Esophagus mucosa (tissue), 1 donor: Measurements from ENCODE around the gene ZFR2. TPM values are rescaled to one million over a fixed set of nuclear protein-coding genes. Genes with fewer than 3 reads are reported as not detected.
"Not testable (repeated sequence)": the region's sequence is repeated elsewhere in the genome, so short reads cannot be mapped to it uniquely, and the experiment has no call there.

Experiments
- ATAC-seq: fragments of 200-7000 bp; cut with Tn5 transposase; one replicate; pipeline ENCODE4 v1.9.1; 2020
- total RNA-seq: library from RNA; stranded (reverse); gene quantifications from one replicate; pipeline ENCODE4 v1.2.4, GENCODE V29; 2023
- donor health status: DM: yes; HTN: yes; CAD: no.

ZFR2 gene
- total RNA-seq = not detected

DNA sequence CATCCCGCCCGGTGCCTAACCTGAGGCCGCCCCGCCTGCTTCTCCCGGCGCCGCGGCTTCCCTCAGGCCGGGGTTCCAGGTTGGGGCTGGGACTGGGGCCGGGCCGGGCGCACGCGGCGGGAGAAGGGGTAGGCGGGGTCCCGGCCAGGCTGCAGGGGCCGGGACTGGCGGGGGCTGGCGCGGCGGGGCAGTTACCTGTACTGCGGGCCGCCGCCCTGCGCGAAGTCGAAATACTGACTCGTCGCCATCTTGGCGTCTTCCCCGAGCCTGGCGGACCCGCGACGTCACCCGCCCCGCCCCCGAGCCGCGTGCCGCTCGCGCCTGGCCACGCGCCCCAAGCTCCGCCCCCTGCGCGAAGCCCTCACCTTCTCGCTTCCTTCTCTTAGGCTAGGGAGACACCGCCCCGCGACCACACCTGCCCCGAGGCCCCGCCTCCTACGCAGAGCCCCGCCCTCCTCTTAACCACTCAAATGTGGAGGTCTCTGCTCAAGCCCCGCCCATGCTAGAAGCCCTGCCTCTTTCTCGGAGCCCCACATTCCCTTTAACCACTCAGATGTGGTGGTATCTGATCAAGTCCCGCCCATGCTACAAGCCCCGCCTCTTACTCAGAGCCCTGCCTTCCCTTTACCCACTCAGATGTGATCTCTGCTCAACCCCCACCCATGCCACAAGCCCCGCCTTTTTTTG lies at the start of gene ZFR2:
Gene ZFR2, minus strand, starts transcription at position 269 of the 687 bp plus-strand sequence. Its CDS starts 21 bp downstream, at position 248.
- no peak for ATAC-seq

DNA sequence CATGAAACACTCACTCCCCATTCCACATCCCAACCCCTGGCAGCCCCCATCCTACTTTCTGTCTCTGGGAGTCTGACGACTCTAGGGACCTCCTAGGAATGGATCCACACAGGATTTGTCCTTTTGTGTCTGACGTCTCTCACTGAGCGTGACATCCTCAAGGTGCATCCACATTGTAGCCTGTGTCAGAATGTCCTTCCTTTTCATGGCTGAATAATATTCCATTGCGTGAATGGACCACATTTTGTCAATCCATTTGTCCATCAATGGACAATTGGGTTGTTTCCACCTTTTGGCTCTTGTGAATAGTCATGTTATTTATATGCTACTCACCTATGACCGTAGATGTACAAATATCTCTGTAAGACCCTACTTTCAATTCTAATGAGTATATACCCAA lies 47.2 kb upstream of the ZFR2 start:
- no peak for ATAC-seq

DNA sequence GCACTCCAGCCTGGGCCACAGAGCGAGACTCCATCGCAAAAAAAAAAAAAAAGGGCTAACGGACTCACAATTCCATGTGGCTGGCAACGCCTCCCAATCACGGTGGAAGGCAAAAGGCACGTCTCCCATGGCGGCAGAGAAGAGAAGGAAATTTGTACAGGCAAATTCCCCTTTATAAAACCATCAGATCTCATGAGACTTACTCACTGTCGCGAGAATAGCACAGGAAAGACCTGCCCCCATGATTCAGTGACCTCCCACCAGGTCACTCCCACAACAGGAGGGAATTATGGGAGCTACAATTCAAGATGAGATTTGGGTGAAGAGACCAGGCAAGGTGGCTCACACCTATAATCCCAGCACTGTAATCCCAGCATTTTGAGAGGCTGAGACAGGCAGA lies 45.4 kb upstream of the ZFR2 start:
- no peak for ATAC-seq

DNA sequence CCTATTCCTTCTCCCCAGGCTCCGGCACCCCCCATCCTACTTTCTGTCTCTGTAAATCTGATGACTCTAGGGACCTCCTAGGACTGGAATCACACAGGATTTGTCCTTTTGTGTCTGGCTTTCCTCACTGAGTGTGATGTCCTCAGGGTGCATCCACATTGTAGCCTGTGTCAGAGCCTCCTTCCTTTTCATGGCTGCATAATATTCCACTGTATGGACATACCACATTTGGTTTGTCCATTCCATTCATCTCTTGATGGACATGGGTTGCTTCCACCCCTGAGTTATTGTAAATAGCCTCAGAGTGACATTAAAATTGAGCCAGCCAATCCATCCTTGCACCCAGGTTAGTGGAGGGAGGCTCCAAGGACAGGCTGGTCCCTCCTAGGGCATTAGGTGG lies 41.3 kb upstream of the ZFR2 start:
- ATAC-seq = no peak

DNA sequence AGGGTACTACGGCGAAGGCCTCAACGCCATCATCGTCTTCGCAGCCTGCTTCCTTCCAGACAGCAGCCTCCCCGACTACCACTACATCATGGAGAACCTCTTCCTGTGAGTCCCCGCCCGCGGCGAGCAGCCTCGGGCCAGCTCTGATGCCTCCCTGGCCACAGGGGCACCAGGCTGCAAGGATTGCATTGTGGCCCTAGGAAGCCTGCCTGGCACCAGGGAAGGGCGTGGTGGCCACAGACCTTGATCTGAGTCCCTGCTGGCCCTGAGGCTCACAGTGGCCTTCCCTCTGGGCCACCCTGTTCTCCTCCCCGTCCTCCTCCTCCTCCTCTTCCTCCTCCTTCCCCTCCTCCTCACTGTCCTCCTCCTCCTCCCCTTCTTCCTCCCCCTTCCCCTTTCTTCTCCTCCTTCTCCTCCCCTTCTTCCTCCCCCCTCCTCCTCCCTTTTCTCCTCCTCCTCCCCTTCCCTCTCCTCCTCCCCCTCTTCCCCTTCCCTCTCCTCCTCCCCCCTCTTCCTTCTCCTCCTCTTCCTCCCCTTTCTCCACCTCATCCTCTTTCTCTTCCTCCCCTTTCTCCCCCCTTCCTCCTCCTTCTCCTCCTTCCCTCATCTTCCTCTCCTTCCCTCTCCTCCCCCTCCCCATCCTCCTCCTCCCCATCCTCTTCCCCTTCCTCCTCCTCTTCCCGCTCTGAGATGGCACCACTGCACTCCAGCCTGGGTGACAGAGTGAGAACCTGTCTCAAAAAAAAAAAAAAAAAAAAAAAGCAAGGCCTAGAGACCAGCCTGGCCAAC lies 39.6 kb upstream of the ZFR2 start:
- no peak for ATAC-seq

DNA sequence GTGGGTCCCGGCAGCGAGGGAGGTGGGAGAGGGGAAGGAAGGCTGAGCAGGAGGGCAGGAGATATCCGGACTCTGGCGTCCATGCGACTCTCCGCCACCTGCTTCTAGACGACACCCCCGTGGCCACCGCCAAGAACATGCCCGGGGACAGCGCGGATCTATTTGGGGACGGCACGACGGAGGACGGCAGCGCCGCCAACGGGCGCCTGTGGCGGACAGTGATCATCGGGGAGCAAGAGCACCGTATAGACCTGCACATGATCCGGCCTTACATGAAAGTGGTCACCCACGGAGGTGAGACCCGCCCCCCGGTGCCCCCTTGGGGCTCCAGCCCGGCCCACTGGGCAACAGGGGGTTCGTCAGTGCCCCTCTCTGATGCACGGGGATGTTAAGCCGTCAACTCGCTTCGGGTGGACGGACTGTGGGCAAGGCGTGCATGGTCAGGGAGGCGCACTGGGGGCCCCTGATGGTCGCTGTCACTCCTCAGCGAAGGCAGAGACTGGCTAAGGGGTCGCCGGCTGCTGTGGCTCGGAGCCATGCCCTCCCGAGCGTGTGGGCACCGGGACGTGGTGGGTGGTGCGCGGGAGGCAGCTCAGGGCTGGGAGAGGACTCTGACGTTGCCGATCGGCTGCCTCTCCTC lies 38.9 kb upstream of the ZFR2 start:
- no peak for ATAC-seq

DNA sequence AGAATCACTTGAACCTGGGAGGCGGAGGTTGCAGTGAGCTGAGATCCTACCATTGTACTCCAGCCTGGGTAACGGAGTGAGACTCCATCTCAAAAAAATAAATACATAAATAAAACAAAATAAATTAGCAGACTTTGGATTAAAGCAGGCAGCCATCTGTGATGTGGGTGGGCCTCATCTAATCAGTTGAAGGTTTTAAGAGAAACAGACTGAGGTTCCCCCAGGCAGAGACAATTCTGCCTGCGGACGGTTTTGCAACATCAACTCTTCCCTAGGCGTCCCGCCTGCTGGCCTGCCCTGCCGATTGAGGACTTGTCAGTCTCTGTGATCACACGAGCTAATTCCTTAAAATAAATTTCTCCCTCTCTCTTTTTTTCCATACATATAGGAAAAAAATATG lies 35.4 kb upstream of the ZFR2 start:
- ATAC-seq = no peak

DNA sequence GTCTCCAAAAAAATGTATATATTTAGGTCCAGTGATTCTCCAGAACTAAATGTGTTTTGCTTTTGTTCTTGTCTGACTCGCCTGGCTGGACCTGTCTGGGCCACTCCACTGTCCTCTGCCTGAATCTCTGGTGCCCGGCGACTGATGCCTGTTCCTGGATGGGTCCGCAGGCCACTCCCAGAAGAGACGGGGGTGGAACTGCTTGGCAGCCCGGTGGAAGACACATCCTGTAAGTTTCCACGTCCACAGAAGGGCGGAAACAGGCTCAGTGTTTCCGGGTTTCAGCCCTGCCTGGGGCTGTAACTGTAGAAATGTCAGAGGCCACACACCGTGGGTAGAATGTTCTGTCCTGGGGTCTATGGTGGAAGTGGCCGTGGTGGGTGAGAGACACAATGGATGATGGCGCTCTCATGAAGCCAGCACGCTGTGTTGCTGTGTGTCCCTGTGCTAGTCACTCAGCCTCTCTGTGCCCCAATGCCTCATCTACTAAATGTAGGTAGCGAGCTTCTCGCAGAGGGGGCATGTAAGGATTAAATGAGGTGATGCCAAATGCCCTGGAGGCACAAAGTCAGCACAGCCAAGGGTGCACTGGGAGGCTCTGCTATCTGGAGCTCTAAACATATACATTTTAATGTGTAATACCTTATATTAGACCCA lies 33.6 kb upstream of the ZFR2 start:
- peak; percentile 44 for ATAC-seq

DNA sequence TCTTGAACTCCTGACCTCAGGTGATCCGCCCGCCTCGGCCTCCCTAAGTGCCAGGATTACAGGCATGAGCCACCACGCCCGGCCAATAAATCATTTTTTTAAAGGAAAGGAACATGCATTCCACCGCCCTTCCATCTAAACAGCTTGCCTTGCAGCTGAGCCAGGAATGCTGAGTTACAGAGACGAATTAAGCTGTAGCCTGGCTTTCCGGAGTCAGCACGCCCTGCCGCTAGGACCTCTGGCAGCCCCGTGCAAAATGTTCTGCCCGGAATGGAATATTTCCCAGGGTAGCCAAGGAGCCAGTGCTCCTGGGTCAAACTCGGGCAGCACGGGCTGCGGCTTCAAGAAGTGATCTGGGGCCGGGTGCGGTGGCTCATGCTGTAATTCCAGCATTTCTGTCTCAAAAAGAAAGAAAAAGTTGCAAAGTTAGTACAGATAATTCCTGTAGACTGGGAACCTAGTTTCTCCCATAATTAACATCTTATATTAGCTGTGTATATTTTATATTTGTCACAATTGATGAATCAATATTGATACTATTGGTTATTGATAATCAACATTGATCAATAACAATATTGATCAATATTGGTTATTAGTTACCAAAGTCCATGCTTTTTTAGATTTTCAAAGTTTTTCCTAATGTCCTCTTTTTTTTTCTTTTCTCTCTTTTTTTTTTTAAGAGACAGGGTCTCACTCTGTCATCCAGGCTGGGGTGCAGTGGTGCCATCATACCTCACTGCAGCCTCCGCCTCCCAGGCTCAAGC lies 30.9 kb upstream of the ZFR2 start:
- no peak for ATAC-seq

DNA sequence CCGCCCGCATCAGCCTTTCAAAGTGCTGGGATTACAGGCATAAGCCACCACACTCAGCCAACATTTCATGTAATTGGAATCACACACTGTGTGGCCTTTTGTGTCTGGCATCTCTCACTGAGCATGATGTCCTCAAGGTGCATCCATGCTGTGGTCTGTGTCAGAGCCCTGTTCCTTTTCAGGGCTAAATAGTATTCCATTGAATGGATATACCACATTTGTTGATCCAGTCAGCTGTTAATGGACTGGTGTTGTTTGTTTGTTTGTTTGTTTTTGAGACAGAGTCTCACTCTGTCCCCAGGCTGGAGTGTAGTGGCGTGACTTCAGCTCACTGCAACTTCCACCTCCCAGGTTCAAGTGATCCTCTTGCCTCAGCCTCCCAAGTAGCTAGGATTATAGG lies 29.6 kb upstream of the ZFR2 start:
- ATAC-seq = no peak

DNA sequence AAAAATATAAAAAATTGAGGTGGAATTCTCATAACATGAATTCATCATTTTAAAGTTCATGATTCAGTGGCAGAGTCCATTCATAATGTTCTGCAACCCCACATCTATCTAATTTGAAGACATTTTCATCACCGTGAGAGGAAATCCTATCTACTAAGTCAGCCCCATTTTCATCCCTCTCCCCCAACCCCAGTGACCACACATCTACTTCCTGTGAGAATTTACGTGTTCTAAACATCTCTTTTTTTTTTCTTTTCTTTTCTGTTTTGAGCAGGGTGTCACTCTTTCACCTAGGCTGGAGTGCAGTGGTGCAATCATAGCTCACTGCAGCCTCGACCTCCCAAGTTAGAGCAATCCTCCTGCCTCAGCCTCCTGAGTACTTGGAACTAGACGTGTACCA lies 29.1 kb upstream of the ZFR2 start:
- ATAC-seq = no peak

DNA sequence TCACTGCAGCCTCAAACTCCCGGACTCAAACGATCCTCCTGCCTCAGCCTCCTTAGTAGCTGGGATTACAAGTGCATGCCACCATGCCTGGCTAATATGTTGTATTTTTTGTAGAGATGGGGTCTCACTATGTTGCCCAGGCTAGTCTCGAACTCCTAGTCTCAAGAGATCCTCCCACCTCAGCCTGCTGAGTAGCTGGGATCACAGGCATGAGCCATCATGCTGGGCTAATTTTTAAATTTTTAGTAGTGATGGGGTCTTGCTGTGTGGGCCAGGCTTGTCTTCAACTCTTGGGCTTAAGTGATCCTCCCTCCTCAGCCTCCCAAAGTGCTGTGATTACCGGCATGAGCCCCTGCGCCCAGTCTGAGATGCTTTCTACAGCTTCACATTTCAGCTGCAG lies 26.9 kb upstream of the ZFR2 start:
- no peak for ATAC-seq

DNA sequence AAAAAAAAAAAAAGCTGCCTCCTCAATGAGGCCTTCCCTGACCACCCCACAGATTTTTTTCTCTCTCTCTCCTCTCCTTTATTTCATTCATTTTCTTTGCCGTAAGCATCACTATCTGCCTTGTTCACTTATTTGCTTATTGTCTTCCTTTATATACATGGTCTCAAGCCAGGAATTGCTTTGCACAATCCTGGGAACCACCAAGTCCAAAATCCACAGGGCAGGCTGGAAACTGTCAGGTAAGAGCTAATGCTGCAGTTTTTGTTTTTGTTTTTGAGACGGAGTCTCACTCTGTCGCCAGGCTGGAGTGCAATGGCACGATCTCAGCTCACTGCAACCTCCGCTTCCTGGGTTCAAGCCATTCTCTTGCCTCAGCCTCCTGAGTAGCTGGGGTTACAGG lies 26.1 kb upstream of the ZFR2 start:
- not testable (repeated sequence) for ATAC-seq

DNA sequence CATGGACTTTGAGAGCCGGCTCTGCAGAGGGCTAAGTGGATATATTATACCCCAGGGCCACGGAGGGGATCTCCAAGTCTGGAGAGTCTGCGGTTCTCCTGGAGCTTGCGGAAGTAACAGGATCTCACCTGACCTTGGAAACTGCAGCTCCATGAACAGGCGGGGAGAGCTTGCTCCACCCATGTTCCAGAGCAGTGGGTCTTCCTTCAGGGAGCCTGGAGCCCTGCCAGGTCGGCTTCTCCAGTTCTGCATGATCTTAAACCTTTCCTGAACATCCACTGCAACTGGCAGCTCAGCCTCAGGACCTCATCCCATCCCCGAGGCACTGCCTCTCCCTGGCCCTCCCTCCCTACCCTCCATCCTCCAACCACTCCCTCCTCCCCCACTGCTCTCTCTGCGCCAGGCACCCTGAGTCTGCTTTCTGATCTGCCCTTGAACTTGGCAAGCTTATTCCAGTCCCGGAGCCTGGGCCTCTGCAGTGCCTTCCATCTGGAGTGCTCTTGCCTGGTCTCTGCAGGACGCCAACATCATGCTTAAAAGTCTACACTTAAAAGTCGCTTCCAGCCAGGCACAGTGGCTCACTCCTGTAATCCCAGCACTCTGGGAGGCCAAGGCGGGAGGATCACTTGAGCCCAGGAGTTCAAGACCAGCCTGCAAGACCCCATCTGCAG lies 24.8 kb upstream of the ZFR2 start:
- ATAC-seq = no peak

DNA sequence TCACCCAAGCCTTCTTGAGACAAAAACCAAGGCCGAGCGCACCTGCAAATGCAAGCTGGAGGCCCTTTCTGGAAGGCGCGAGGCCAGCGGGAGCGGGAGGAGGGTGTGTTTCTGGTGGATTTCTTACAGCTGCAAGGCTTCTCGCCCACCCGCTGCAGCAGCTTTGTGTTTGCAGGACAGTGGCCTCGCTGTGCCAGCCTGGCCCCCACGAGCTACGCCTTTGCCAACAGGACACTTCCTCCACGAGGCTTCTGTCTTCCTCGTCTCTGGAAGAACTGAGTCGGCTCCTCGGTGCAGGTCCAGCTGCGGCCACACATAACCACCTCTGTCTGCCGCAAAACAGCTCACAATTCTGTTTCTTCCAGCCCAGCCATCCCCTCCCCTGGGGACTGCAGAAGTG lies 21.8 kb upstream of the ZFR2 start:
- no peak for ATAC-seq

DNA sequence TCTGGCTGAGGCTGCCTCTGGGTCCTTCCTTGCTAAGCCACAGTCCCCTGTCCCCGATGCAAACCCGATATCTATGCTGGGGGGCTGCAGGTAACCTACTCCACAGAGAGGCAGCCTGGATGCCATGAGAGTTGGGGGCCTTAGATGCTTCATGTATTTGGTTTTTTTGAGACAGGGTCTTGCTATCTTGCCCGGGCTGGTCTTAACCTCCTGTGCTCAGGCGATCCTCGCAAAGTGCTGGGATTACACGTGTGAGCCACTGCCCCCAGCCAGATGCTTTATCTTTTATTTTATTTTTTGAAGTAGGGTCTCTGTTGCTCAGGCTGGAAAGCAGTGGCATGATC lies 13.2 kb upstream of the ZFR2 start:
- no peak for ATAC-seq

DNA sequence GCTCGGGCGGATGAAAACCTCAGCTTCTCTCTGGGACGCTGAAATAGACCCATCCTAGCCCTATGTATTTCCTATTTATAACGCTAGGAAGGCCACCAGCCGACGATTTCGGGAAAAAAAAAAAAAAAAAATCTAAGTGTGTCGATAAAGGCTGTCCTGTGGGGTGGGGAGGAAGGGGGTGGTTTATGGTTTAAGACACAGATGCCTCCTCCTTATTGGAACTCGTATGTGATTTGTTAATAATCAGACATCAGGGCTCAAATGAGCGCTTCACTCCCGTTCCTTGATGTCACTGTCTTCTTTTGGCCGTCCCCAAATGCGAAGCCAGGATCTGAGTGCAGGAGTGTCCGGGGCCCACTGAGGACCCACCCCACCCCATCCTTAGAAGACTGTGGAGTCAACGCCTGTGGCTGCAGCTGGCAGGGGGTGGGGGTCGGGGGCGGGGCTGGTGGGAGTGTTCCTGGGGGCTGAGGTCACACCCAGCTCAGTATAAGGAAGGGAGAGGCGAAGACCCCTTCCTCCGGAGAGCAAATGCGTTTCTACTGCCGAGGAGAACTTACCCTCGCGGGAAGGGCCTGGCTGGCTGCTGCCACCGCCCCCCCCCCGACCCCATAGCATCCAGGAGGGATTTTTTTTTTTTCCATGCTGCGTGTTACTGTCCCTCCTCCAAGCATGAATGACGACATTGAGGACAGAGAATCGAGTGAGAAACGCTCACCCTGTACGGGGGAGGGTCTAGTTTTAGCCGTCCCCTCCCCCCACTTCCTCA lies 12.6 kb upstream of the ZFR2 start:
- ATAC-seq = no peak

DNA sequence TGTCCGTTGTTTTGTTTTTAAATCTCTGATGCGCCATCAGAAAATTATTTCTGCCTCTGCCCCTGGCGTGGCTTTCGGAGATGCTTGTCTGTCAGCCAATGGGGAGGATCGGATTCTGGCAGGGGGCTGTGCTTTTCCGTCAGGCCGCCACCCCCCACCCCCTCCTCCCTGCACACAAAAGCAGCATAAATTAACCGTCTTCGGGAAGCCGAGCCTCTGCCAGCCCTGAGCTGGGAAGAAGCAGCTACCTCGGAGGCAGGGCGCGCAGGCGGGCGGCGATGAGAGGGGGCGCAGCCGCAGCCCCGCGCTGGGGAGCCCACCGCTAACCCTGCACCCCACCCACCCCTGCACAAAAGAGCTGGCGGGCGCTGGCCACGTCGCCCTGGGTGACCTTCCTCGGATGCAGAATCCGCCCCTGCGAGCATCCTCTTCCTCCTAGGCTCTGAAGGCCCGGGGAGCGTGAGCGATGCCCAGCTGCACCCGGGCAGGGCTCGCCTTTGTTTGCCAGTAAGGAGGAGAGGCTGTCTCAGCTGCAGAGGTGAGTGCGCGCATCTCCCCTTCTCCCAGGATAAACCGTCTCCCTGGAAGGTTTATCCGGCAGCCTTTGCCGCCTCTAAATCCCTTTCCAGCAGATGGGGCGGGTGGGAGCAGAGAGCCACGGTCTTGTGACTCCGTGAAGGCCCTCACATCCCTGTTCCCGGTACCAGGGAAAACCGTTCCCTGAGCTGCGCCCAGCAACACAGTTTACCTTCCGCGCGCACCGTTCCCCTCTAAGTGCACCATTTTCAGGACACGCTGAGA lies 11.8 kb upstream of the ZFR2 start, which contains the start of gene ATCAY:
Gene ATCAY, plus strand, starts transcription at position 215 of the 801 bp plus-strand sequence. CDS start 5,083 bp downstream, outside the sequence.
- ATAC-seq = no peak

DNA sequence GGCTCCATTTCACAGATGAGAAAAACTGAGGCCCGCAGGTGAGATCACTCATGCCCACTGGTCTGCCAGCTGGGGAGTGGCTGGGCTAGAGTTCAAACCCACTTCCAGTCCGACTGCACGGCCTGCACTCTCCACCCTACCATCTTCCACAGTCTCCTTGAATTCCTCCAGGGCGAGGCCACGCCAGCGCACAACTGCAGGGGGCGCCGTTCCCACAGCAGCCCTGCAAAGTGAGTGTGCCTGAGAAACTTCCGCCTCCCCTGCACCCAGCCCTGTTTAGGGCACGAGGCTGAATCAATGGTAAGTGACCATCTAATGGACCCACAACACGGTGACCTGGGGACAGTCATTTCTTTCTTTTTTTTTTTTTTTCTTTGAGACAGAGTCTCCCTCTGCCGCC lies 10.8 kb upstream of the ZFR2 start:
- ATAC-seq = no peak

DNA sequence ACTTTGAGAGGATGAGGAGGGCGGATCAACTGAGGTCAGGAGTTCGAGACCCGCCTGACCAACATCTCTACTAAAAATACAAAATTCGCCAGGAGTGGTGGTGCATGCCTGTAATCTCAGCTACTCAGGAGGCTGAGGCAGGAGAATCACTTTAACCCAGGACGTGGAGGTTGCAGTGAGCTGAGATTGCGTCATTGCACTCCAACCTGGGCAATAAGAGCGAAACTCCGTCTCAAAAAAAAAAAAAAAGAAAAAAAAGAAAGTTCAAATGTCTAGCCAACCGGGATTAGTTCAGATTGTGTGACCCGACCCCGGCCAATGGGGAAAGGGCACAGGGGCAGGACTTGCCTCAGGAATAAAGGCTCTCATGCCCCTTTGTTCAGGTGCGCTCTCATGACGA lies 5.9 kb upstream of the ZFR2 start:
- ATAC-seq = not testable (repeated sequence)
